GM23248 (cell line): Measurements from ENCODE around the gene TRMU. TPM values are rescaled to one million over a fixed set of nuclear protein-coding genes. Genes with fewer than 3 reads are reported as not detected.

ENCODE experiments used
- DNase-seq: peaks from one replicate; pipeline ENCODE4 v3.0.0-alpha.2; 2015
- H2AFZ ChIP-seq: fragments of 200-600 bp; sonication (generic); 2 replicates; pipeline ENCODE4 v1.6.1; 2016; ENCODE audit warnings: antibody characterized with exemption
- H3F3A ChIP-seq: fragments of 200-600 bp; sonication (generic); 2 replicates; pipeline ENCODE4 v1.6.1; 2016; ENCODE audit warnings: mild to moderate bottlenecking, antibody characterized with exemption, mixed run types; ENCODE audit not compliant: insufficient read depth
- H3K27ac ChIP-seq: fragments of 200-600 bp; sonication (generic); 2 replicates; pipeline ENCODE4 v1.5.1; 2016; ENCODE audit warnings: mild to moderate bottlenecking
- H3K27me3 ChIP-seq: fragments of 200-600 bp; sonication (generic); replicated peaks from 2 replicates; pipeline ENCODE4 v1.6.1; 2016; ENCODE audit warnings: mild to moderate bottlenecking; ENCODE audit not compliant: insufficient read depth
- H3K36me3 ChIP-seq: fragments of 200-600 bp; sonication (generic); 2 replicates; pipeline ENCODE4 v1.6.1; 2016; ENCODE audit warnings: low read depth, mild to moderate bottlenecking
- H3K4me1 ChIP-seq: fragments of 200-600 bp; sonication (generic); 2 replicates; pipeline ENCODE4 v1.6.1; 2016; ENCODE audit warnings: mild to moderate bottlenecking; ENCODE audit not compliant: insufficient read depth
- H3K4me2 ChIP-seq: fragments of 200-600 bp; sonication (generic); one replicate; pipeline ENCODE4 v1.6.1; 2016; ENCODE audit warnings: mild to moderate bottlenecking; ENCODE audit not compliant: unreplicated experiment
- H3K4me3 ChIP-seq: fragments of 200-600 bp; sonication (generic); 2 replicates; pipeline ENCODE4 v1.5.1; 2016; ENCODE audit warnings: mild to moderate bottlenecking
- H3K79me2 ChIP-seq: fragments of 200-600 bp; sonication (generic); 2 replicates; pipeline ENCODE4 v1.6.1; 2016; ENCODE audit warnings: mild to moderate bottlenecking; ENCODE audit not compliant: insufficient read depth
- H3K9ac ChIP-seq: fragments of 200-600 bp; sonication (generic); 2 replicates; pipeline ENCODE4 v1.6.1; 2016; ENCODE audit warnings: mild to moderate bottlenecking
- H3K9me2 ChIP-seq: fragments of 200-600 bp; sonication (generic); 2 replicates; pipeline ENCODE4 v1.6.1; 2016; ENCODE audit warnings: mixed run types, mild to moderate bottlenecking, moderate library complexity; ENCODE audit not compliant: insufficient read depth
- H3K9me3 ChIP-seq: fragments of 200-600 bp; sonication (generic); one replicate; pipeline ENCODE4 v1.6.1; 2017; ENCODE audit warnings: low read depth
- H4K20me1 ChIP-seq: fragments of 200-600 bp; sonication (generic); 2 replicates; pipeline ENCODE4 v1.6.0; 2016; ENCODE audit not compliant: insufficient read depth
- EZH2 ChIP-seq: fragments of 200-600 bp; sonication (generic); IDR thresholded peaks from 2 replicates; pipeline ENCODE4 v1.6.1; 2018; ENCODE audit warnings: antibody characterized with exemption, mild to moderate bottlenecking; ENCODE audit not compliant: insufficient read depth, poor library complexity, severe bottlenecking
- EZH2phosphoT487 ChIP-seq: fragments of 200-600 bp; sonication (generic); IDR thresholded peaks from 2 replicates; pipeline ENCODE4 v1.6.1; 2018; ENCODE audit warnings: antibody characterized with exemption, moderate library complexity, mild to moderate bottlenecking, low read depth; ENCODE audit not compliant: insufficient read depth
- WGBS, 2 experiments: methylation state at CpG; one replicate each; pipeline ENCODE4 v1.1.6; 2015 to 2017; ENCODE audit warnings: low lambda C conversion rate in 2 of 2, low coverage in 1 of 2; ENCODE audit errors: missing lambda C conversion rate in 2 of 2; 5-methylcytosine and 5-hydroxymethylcytosine counted together
- in situ Hi-C: fragments of 300-500 bp; cut with MboI; formaldehyde crosslinking; loops from 2 replicates; pipeline ENCODE4 v1.15.0; 2020
- polyA plus RNA-seq: library from polyadenylated mRNA; unstranded; fragments of >200 nt; fragmentation: Nextera tagmentation; extraction: Ambion mirVana; gene quantifications from 2 replicates; pipeline ENCODE4 v1.2.1, GENCODE V29; 2016
- total RNA-seq: library from RNA; depleted of rRNA; stranded (reverse); fragments of >200 nt; shearing (Covaris generic); gene quantifications from 2 replicates; pipeline ENCODE4 v1.2.3, GENCODE V29; 2014

TRMU gene
- total and polyA plus RNA-seq, 2 experiments from 2014 or later, result 27.0 to 38.4 TPM

GRCh38 chr22:46336119-46337078, 885 bp downstream of the TRMU start:
- Histone ChIP-seq H3K4me3 (peak overlapping the region; percentile 81), H4K20me1 (no peaks in the 10 kb centered on the region), H3K79me2 (peaks cover 55% of the 10 kb centered on the region), H3F3A (no peaks in the 10 kb centered on the region), H3K27ac (peak overlapping the region; percentile 11), H3K4me2 (peak overlapping the region; percentile 91), H3K9ac (peak overlapping the region; percentile 88), H3K27me3 (no peaks in the 10 kb centered on the region), H3K36me3 (peaks cover 28% of the 10 kb centered on the region), H3K9me2 (no peaks in the 10 kb centered on the region), H3K9me3 (no peaks in the 10 kb centered on the region), H2AFZ (peak overlapping the region; percentile 74), H3K4me1 (peaks cover 9% of the 10 kb centered on the region; the same call in 1 of the 2 replicates)
- in situ Hi-C loops, result no loop called here
- DNase-seq, result peak; percentile 59
- 11 to 12% methylated on average over 32 to 40 of the region's 42 CpGs for WGBS, 2 experiments
- no peak for TF ChIP-seq EZH2phosphoT487
- no peak for TF ChIP-seq EZH2

- no peaks in the 10 kb centered on the region for H3K9me2 ChIP-seq
- no peaks in the 10 kb centered on the region for H4K20me1 ChIP-seq
- no peak overlapping the region for H3K27ac ChIP-seq
- H3K4me1 ChIP-seq, result peaks cover 9% of the 10 kb centered on the region; the same call in 1 of the 2 replicates
- no peak overlapping the region for H2AFZ ChIP-seq
- no peaks in the 10 kb centered on the region for H3K9me3 ChIP-seq
- 92 to 93% methylated on average over 9 of the region's 9 CpGs for WGBS, 2 experiments
- H3K36me3 ChIP-seq, result peaks cover 34% of the 10 kb centered on the region
- no peak for TF ChIP-seq EZH2phosphoT487
- no peak for TF ChIP-seq EZH2
- H3K9ac ChIP-seq, result no peak overlapping the region
- no peak overlapping the region for H3K4me2 ChIP-seq
- no peak overlapping the region for H3K4me3 ChIP-seq
- no peaks in the 10 kb centered on the region for H3K27me3 ChIP-seq
- in situ Hi-C loops, result no loop called here
- H3F3A ChIP-seq, result no peaks in the 10 kb centered on the region
- peak; percentile 12 for DNase-seq
- peaks cover 69% of the 10 kb centered on the region for H3K79me2 ChIP-seq
Observed at GRCh38 chr22:46337870-46338269, 2.4 kb downstream of the TRMU start.

GRCh38 chr22:46338636-46339035, 3.1 kb downstream of the TRMU start:
- H3K36me3 ChIP-seq, result peaks cover 41% of the 10 kb centered on the region
- no peak for TF ChIP-seq EZH2phosphoT487
- no peak for TF ChIP-seq EZH2
- 82% methylated on average over 8 of the region's 8 CpGs for WGBS, 2 experiments

GRCh38 chr22:46339956-46340355, 4.4 kb downstream of the TRMU start:
- Histone ChIP-seq H3K4me2 (no peak overlapping the region), H3F3A (no peaks in the 10 kb centered on the region), H3K4me1 (peaks cover 9% of the 10 kb centered on the region; the same call in 1 of the 2 replicates), H3K27me3 (no peaks in the 10 kb centered on the region), H3K9me2 (no peaks in the 10 kb centered on the region), H3K27ac (no peak overlapping the region), H3K79me2 (peaks cover 89% of the 10 kb centered on the region), H3K9ac (no peak overlapping the region), H3K36me3 (peaks cover 46% of the 10 kb centered on the region), H2AFZ (no peak overlapping the region), H3K9me3 (no peaks in the 10 kb centered on the region), H3K4me3 (no peak overlapping the region), H4K20me1 (no peaks in the 10 kb centered on the region)
- in situ Hi-C loops, result no loop called here
- DNase-seq, result no peak
- 99% methylated on average over 5 of the region's 5 CpGs for WGBS, 2 experiments
- TF ChIP-seq EZH2, result no peak
- TF ChIP-seq EZH2phosphoT487, result no peak

More at GRCh38 chr22:46338636-46339035, 3.1 kb downstream of the TRMU start:
- H3K9me3 ChIP-seq, result no peaks in the 10 kb centered on the region
- H3K9ac ChIP-seq, result no peak overlapping the region
- H3F3A ChIP-seq, result no peaks in the 10 kb centered on the region
- in situ Hi-C loops, result no loop called here
- no peak overlapping the region for H3K27ac ChIP-seq
- peaks cover 9% of the 10 kb centered on the region; the same call in 1 of the 2 replicates for H3K4me1 ChIP-seq
- no peaks in the 10 kb centered on the region for H3K9me2 ChIP-seq
- DNase-seq, result no peak
- H3K79me2 ChIP-seq, result peaks cover 76% of the 10 kb centered on the region
- no peak overlapping the region for H3K4me3 ChIP-seq
- H3K27me3 ChIP-seq, result no peaks in the 10 kb centered on the region
- no peak overlapping the region for H3K4me2 ChIP-seq
- H2AFZ ChIP-seq, result no peak overlapping the region
- no peaks in the 10 kb centered on the region for H4K20me1 ChIP-seq
